K562 (cell line): ENCODE data around the gene SPEG. TPM values are rescaled to one million over a fixed set of nuclear protein-coding genes. Genes with fewer than 3 reads are reported as not detected.

ENCODE experiments used
- ATAC-seq: fragments of 200-7000 bp; cut with Tn5 transposase; 3 replicates; pipeline ENCODE4 v1.9.1; 2020; ENCODE audit warnings: moderate library complexity
- BruUV-seq: library from RNA; stranded (reverse); fragments of 400-500 nt; replicated peaks from 2 replicates; lab custom pipeline; 2021; lab: Mats Ljungman, UMichigan
- CTCF ChIA-PET: fragments of 300-600 bp; formaldehyde crosslinking; extraction: SDS; loops from one replicate; lab custom pipeline; 2021; ENCODE audit warnings: low intra/inter-chr PET ratio; lab: Yijun Ruan, JAX
- POLR2A ChIA-PET: fragments of 300-600, 350-650 bp; sonication (Branson Sonifier 250); formaldehyde crosslinking; extraction: SDS; loops from one replicate; lab custom pipeline; 2021; ENCODE audit warnings: antibody characterized with exemption, inconsistent platforms; lab: Yijun Ruan, JAX
- DNase-seq, 4 experiments: peaks; one replicate each; pipeline versions ENCODE4 v3.0.0 to v3.0.0-alpha.2; 2011 to 2018; ENCODE audit warnings: low spot score in 3 of 4, mixed read lengths in 3 of 4; ENCODE audit errors: extremely low read depth in 1 of 4
- FAIRE-seq: peaks from 2 replicates; lab custom pipeline; 2011; peaks lifted over from hg19 to GRCh38; lab: Jason Lieb, UNC
- H2AFZ ChIP-seq: 2 replicates; pipeline ENCODE4 v1.6.0; 2011; ENCODE audit warnings: low read depth, low read length, control low read depth, inconsistent platforms
- H3K27ac ChIP-seq: fragments of 200-600 bp; 3 replicates; pipeline ENCODE4 v1.8.0; 2011; ENCODE audit warnings: low read depth, mild to moderate bottlenecking, control low read depth, inconsistent platforms, low read length, moderate library complexity, mixed read lengths; ENCODE audit errors: extremely low read depth
- H3K27me3 ChIP-seq, 2 experiments: fragments of 300-600 bp in 1 of 2; 2 replicates in 1 of 2; 3 replicates in 1 of 2; pipeline versions ENCODE4 v1.6.0 to v1.8.0; 2011; ENCODE audit warnings: inconsistent platforms in 2 of 2, low read length in 2 of 2, mild to moderate bottlenecking in 1 of 2, mixed read lengths in 1 of 2, moderate library complexity in 1 of 2; ENCODE audit not compliant: control insufficient read depth in 2 of 2, insufficient read depth in 2 of 2
- H3K36me3 ChIP-seq: fragments of 300-600 bp; 3 replicates; pipeline ENCODE4 v1.8.0; 2011; ENCODE audit warnings: mild to moderate bottlenecking, low read length, inconsistent platforms; ENCODE audit not compliant: control insufficient read depth, insufficient read depth
- H3K4me1 ChIP-seq, 2 experiments: fragments of 200-600 bp in 1 of 2; replicated peaks in 1 of 2; 2 replicates in 1 of 2; 3 replicates in 1 of 2; pipeline versions ENCODE4 v1.5.1 to v1.8.0; 2011; ENCODE audit warnings: inconsistent platforms in 2 of 2, low read length in 2 of 2, mild to moderate bottlenecking in 1 of 2, mixed read lengths in 1 of 2, moderate library complexity in 1 of 2; ENCODE audit not compliant: control insufficient read depth in 2 of 2, insufficient read depth in 2 of 2
- H3K4me2 ChIP-seq: 2 replicates; pipeline ENCODE4 v1.6.1; 2011; ENCODE audit warnings: low read length, control low read depth, inconsistent platforms, mixed read lengths; ENCODE audit not compliant: insufficient read depth
- H3K4me3 ChIP-seq: fragments of 200-600 bp; sonication (generic), shearing (Covaris generic); 2 replicates; pipeline ENCODE4 v1.5.1; 2016; ENCODE audit warnings: control low read depth, inconsistent platforms
- H3K79me2 ChIP-seq: fragments of 200-600 bp; 3 replicates; pipeline ENCODE4 v1.8.0; 2011; ENCODE audit warnings: low read length, inconsistent platforms; ENCODE audit not compliant: control insufficient read depth, insufficient read depth
- H3K9ac ChIP-seq, 2 experiments: 2 replicates each; pipeline versions ENCODE4 v1.6.0 to v1.6.1; 2011; ENCODE audit warnings: low read depth in 2 of 2, low read length in 2 of 2, control low read depth in 1 of 2, inconsistent platforms in 1 of 2, mild to moderate bottlenecking in 1 of 2, mixed read lengths in 1 of 2; ENCODE audit not compliant: insufficient read depth in 1 of 2
- H3K9me1 ChIP-seq: one replicate; pipeline ENCODE4 v1.6.0; 2011; ENCODE audit warnings: inconsistent platforms, mild to moderate bottlenecking, low read length, moderate library complexity; ENCODE audit not compliant: control insufficient read depth, insufficient read depth
- H3K9me3 ChIP-seq: replicated peaks from 2 replicates; pipeline ENCODE4 v1.5.1; 2011; ENCODE audit warnings: low read depth, low read length, inconsistent platforms; ENCODE audit not compliant: control insufficient read depth, insufficient read depth
- H4K20me1 ChIP-seq: replicated peaks from 2 replicates; pipeline ENCODE4 v1.6.1; 2011; ENCODE audit warnings: low read length, inconsistent platforms, mixed read lengths; ENCODE audit not compliant: control insufficient read depth, insufficient read depth
- ARHGAP35 ChIP-seq: fragments of 450-650 bp; IDR thresholded peaks from 2 replicates; pipeline ENCODE4 v1.6.1; 2018; ENCODE audit not compliant: partially characterized antibody
- ATF1 ChIP-seq, 2 experiments: fragments of 450-650 bp in 1 of 2; IDR thresholded peaks; 2 replicates each; pipeline ENCODE4 v1.6.1; 2016; ENCODE audit warnings: missing compliant biosample characterization in 1 of 2, missing genetic modification characterization in 1 of 2
- ATF3 ChIP-seq, 2 experiments: fragments of 450-650 bp in 1 of 2; sonication (generic) in 1 of 2; formaldehyde crosslinking in 1 of 2; IDR thresholded peaks in 1 of 2; conservative IDR thresholded peaks in 1 of 2; 2 replicates each; pipeline versions ENCODE4 v1.6.1 to v1.8.1; 2016 to 2023; ENCODE audit warnings: mild to moderate bottlenecking in 2 of 2, moderate library complexity in 2 of 2, inconsistent platforms in 1 of 2, missing genetic modification reagents in 1 of 2
- ATF7 ChIP-seq: fragments of 450-650 bp; IDR thresholded peaks from 2 replicates; pipeline ENCODE4 v1.7.1; 2014; ENCODE audit warnings: mild to moderate bottlenecking, moderate library complexity
- BMI1 ChIP-seq: fragments of 150-350 bp; IDR thresholded peaks from 2 replicates; pipeline ENCODE4 v1.6.1; 2014; ENCODE audit warnings: low read length
- CBFA2T2 ChIP-seq: fragments of 450-650 bp; conservative IDR thresholded peaks from 2 replicates; pipeline ENCODE4 v1.6.1; 2017; ENCODE audit warnings: mild to moderate bottlenecking
- CREB3 ChIP-seq: fragments of 450-650 bp; conservative IDR thresholded peaks from 2 replicates; pipeline ENCODE4 v1.6.1; 2016; ENCODE audit warnings: missing genetic modification characterization, low read depth, mild to moderate bottlenecking, missing compliant biosample characterization, moderate library complexity
- CREM ChIP-seq: IDR thresholded peaks from 2 replicates; pipeline ENCODE4 v1.6.1; 2014; ENCODE audit warnings: antibody characterized with exemption, low read depth
- ERF ChIP-seq: fragments of 450-650 bp; formaldehyde crosslinking; IDR thresholded peaks from 2 replicates; pipeline ENCODE4 v1.4.0; 2020; ENCODE audit warnings: mild to moderate bottlenecking, mixed read lengths
- FOXA3 ChIP-seq, 2 experiments: fragments of 450-650 bp in 1 of 2; sonication (generic) in 1 of 2; formaldehyde crosslinking; IDR thresholded peaks in 1 of 2; conservative IDR thresholded peaks in 1 of 2; 2 replicates each; pipeline versions ENCODE4 v1.4.0 to v1.8.0; 2020 to 2022; ENCODE audit warnings: mild to moderate bottlenecking in 2 of 2, missing genetic modification reagents in 1 of 2
- SMAD1 ChIP-seq: fragments of 150-350 bp; IDR thresholded peaks from 2 replicates; pipeline ENCODE4 v1.6.1; 2014; ENCODE audit warnings: low read length, low read depth; ENCODE audit not compliant: partially characterized antibody
- ZBTB1 ChIP-seq: sonication (generic); formaldehyde crosslinking; IDR thresholded peaks from 2 replicates; pipeline ENCODE4 v1.8.1; 2023; ENCODE audit warnings: missing genetic modification reagents, low read depth, mild to moderate bottlenecking, borderline replicate concordance
- ZFP91 ChIP-seq: sonication (generic); formaldehyde crosslinking; IDR thresholded peaks from 2 replicates; pipeline ENCODE4 v1.8.0; 2022; ENCODE audit warnings: mild to moderate bottlenecking, missing genetic modification reagents
- ZNF263 ChIP-seq: sonication (generic); formaldehyde crosslinking; IDR thresholded peaks from 2 replicates; pipeline ENCODE4 v1.8.0; 2022; ENCODE audit warnings: mild to moderate bottlenecking, missing genetic modification reagents, borderline replicate concordance
- WGBS: fragments of 100-300 bp; shearing (Covaris generic); methylation state at CpG from one replicate; pipeline ENCODE4 v1.1.6; 2016; ENCODE audit warnings: low coverage, mixed read lengths; ENCODE audit not compliant: insufficient coverage; ENCODE audit errors: missing lambda C conversion rate; 5-methylcytosine and 5-hydroxymethylcytosine counted together
- in situ Hi-C: fragments of 300-500 bp; cut with MboI; formaldehyde crosslinking; loops from 4 replicates; pipeline ENCODE4 v1.15.0; 2018; ENCODE audit warnings: inconsistent platforms, mixed read lengths
- intact Hi-C: fragments of 100-400 bp; cut with micrococcal nuclease; formaldehyde crosslinking; loops from 2 replicates; pipeline ENCODE4 v1.14.2; 2022
- polyA plus RNA-seq, 8 experiments: library from polyadenylated mRNA; depleted of rRNA in 4 of 8; stranded (reverse) in 5 of 8; unstranded in 3 of 8; fragments of >200 nt; fragmentation: Nextera tagmentation in 2 of 8; fragmentation: Illumina TruSeq in 1 of 8; extraction: Ambion mirVana in 2 of 8; extraction: Trizol in 1 of 8; gene quantifications; 2 replicates each; pipeline versions ENCODE4 v1.2.1 to v1.2.3, GENCODE V29; 2011 to 2014; ENCODE audit warnings: inconsistent platforms in 1 of 8, missing spikeins in 1 of 8
- total RNA-seq, 7 experiments: library from RNA; depleted of rRNA in 6 of 7; stranded (reverse); fragments of >200 nt in 6 of 7; fragmentation: Illumina TruSeq in 2 of 7; extraction: Trizol in 2 of 7; gene quantifications; 2 replicates each; pipeline versions ENCODE4 v1.2.1 to v1.2.3, GENCODE V29; 2011 to 2021; ENCODE audit warnings: low replicate concordance in 1 of 7

SPEG gene
- total and polyA plus RNA-seq, 9 of the 15 experiments (the other 6 are each of a cell fraction or from before 2014, with no cell fraction given): 0.49 to 8.7 (median 3.0) TPM

- in situ Hi-C loops (loop anchor here (5.0 kb wide), 1 partner anchor 37 kb away; no protein-coding TSS in a partner anchor), intact Hi-C loops (loop anchor here (5.0 kb wide), 2 partner anchors 77 to 242 kb away; no protein-coding TSS in a partner anchor)
- FAIRE-seq: no peak
- TF ChIP-seq ARHGAP35: no peak
- TF ChIP-seq ATF3 (IDR thresholded peaks at IDR 0.05): peak; percentile 42; the same call in 1 of the 2 replicates
- no peak for TF ChIP-seq ATF3 (CRISPR knock-in tag; conservative IDR thresholded peaks at IDR 0.05)
- peak; percentile 45 for TF ChIP-seq CREM
- no peak for TF ChIP-seq SMAD1
- TF ChIP-seq BMI1: no peak
- no peak for TF ChIP-seq CBFA2T2
- no peak for TF ChIP-seq ATF1 (CRISPR knock-in tag; IDR thresholded peaks at IDR 0.05)
- TF ChIP-seq ATF1 (tag; IDR thresholded peaks at IDR 0.05): 0 out of 2 replicates have a peak, but pooled peaks have one; percentile 40
- no peak for TF ChIP-seq ZBTB1 (CRISPR knock-in tag)
- TF ChIP-seq CREB3 (tag): no peak
- TF ChIP-seq ATF7: peak; percentile 15; the same call in 1 of the 2 replicates
- TF ChIP-seq ZFP91 (CRISPR knock-in tag): no peak
- no peak for TF ChIP-seq ERF (CRISPR knock-in tag)
- TF ChIP-seq ZNF263: no peak
- TF ChIP-seq FOXA3 (CRISPR knock-in tag; conservative IDR thresholded peaks at IDR 0.05 in 1 of 2, IDR thresholded peaks at IDR 0.05 in 1 of 2): 0 out of 4 replicates have a peak, but pooled peaks of 1 of the 2 experiments have one; percentile 33
- TF ChIP-seq, all 486 proteins: peak for 5
- BruUV-seq: no TSS peak
- peak overlapping the region; percentile 66 for H2AFZ ChIP-seq
- no peaks in the 10 kb centered on the region for H3K9me3 ChIP-seq
- H3K9ac ChIP-seq: no peak overlapping the region
- H3K36me3 ChIP-seq: no peaks in the 10 kb centered on the region
- no peaks in the 10 kb centered on the region for H3K79me2 ChIP-seq
- H3K27ac ChIP-seq: no peak overlapping the region; the same call in 2 of the 3 replicates
- no peaks in the 10 kb centered on the region for H4K20me1 ChIP-seq
- DNase-seq (no peak), ATAC-seq (no peak)
- CTCF ChIA-PET: no interaction called here
- H3K4me3 ChIP-seq: no peak overlapping the region
- POLR2A ChIA-PET: interaction anchor here (0.8 kb wide), 1 partner anchor 11 kb away, joined by 5 read pairs; no protein-coding TSS in a partner anchor
- H3K9me1 ChIP-seq: no peaks in the 10 kb centered on the region
- H3K27me3 ChIP-seq: no peaks in the 10 kb centered on the region
- 45% methylated on average over 11 of the region's 14 CpGs for WGBS
- H3K4me1 ChIP-seq: peaks cover 5 to 8% of the 10 kb centered on the region in 2 experiments; a peak in 4 of 5 replicates
- no peak overlapping the region for H3K4me2 ChIP-seq
Measured at GRCh38 chr2:219399716-219400478, 34.7 kb upstream of the SPEG start.
